Stimulated activated naive CD8-positive, alpha-beta T cell treated with anti-CD3 and anti-CD28 coated beads, Interleukin-15, Interleukin-2, amounts not matched to agents 100 ng/mL and 50 ng/mL, for 24 hours (primary cell): Measurements from ENCODE around the gene FAM163A.
"Not testable (repeated sequence)": the region's sequence is repeated elsewhere in the genome, so short reads cannot be mapped to it uniquely, and the experiment has no call there.

Source experiments
- H3K27ac Mint-ChIP-seq: one replicate; pipeline ENCODE4 v1.8.0; 2021; ENCODE audit warnings: mild to moderate bottlenecking, mixed read lengths
- H3K27me3 Mint-ChIP-seq: one replicate; pipeline ENCODE4 v1.8.0; 2021; ENCODE audit warnings: mixed read lengths
- H3K36me3 Mint-ChIP-seq: one replicate; pipeline ENCODE4 v1.8.0; 2021; ENCODE audit warnings: low read depth, mixed read lengths
- H3K4me1 Mint-ChIP-seq: one replicate; pipeline ENCODE4 v1.8.0; 2021; ENCODE audit warnings: low read depth, mixed read lengths
- H3K4me3 Mint-ChIP-seq: one replicate; pipeline ENCODE4 v1.8.0; 2021; ENCODE audit warnings: mild to moderate bottlenecking, mixed read lengths
- H3K9me3 Mint-ChIP-seq: one replicate; pipeline ENCODE4 v1.8.0; 2021; ENCODE audit warnings: mixed read lengths

FAM163A gene

DNA sequence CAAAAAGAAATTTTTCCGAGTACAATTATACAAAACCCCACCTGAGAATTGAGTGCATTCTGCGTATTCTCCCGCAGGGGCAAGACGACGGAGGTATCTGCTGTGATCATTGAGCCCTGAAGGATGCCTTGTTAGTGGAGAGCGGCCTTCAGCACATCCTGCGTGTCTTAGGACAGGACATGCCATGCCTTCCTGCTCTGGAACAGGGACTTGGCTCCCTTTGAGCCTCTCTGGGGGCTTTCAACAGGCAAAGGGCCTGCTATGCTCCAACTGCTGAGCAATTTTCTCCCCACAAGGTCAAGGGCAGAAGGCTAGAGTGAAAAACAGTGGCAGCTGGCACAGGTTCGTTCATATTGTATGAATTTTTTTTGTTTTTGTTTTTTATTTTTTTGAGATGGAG lies 82.1 kb downstream of the FAM163A start:
- Mint-ChIP-seq H3K27ac (no peak overlapping the region), H3K27me3 (no peaks in the 10 kb centered on the region), H3K4me1 (no peaks in the 10 kb centered on the region), H3K4me3 (no peak overlapping the region), H3K36me3 (no peaks in the 10 kb centered on the region), H3K9me3 (no peaks in the 10 kb centered on the region)

DNA sequence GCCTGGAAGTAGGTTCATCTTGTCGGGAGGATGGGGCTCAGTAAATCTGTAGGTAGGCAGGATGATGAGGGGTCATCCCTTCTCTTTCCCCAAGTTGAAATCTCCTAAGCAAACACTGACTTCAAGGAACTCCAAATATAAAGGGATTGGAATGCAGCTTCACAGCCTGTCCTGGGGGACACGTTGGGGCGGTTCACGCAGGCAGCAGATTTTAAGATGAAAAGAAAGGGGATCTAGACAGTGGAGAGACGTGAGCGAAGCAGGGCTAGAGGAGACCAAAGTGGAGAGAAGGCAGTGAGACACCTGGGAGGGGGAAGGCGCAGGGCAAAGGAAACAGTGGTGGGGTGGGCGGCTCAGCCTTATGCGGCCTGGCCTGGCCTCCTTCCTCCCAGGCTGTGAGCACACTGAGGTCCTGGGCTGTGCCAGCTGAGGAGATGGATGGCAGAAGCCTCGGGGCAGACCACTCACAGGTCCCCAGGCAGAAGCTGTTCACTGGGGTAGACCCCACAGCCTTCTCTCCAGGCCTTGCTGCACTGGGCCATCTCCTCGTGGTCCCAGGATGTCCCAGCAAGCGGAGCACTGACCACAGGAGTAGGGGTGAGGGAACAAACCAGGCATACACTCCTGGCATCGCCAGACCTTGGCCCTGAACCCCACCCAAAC lies 82.8 kb downstream of the FAM163A start:
- no peak overlapping the region for H3K4me3 Mint-ChIP-seq
- no peaks in the 10 kb centered on the region for H3K36me3 Mint-ChIP-seq
- H3K27me3 Mint-ChIP-seq, result no peaks in the 10 kb centered on the region

DNA sequence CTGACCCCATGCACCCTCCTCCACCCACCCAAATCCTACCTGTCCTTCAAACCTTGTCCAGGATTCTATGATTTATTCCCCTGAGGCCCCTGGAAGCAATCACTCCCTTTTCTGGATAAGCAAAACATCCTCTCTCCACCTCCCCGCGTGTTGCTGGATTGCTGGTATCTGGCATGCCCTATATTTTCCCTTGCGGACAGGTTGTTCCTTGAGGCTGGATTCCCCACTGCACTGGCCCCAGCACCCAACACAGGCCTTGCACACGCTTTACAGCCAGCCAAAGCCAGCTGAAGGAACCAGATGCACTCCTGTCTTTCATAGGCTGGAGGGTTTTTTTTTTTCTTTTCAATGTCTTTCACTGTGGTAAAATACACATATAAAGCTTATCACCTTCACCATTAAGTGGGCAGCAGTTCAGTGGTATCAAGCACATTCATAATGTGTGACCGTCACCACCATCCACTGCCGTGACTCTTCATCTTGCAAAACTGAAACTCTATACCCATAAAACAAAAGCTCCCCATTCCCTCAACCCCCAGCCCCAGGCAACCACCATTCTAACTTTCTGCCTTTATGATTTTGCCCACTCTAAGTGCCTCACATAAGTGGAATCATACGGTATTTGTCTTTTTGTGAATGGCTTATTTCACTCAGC lies 83.7 kb downstream of the FAM163A start:
- Mint-ChIP-seq H3K9me3 (no peaks in the 10 kb centered on the region), H3K36me3 (no peaks in the 10 kb centered on the region), H3K4me3 (no peak overlapping the region), H3K27ac (no peak overlapping the region), H3K27me3 (no peaks in the 10 kb centered on the region), H3K4me1 (peaks cover 9% of the 10 kb centered on the region)

More for the DNA sequence above, 82.8 kb downstream of the FAM163A start:
- H3K4me1 Mint-ChIP-seq, result peaks cover 1% of the 10 kb centered on the region
- no peaks in the 10 kb centered on the region for H3K9me3 Mint-ChIP-seq
- no peak overlapping the region for H3K27ac Mint-ChIP-seq

DNA sequence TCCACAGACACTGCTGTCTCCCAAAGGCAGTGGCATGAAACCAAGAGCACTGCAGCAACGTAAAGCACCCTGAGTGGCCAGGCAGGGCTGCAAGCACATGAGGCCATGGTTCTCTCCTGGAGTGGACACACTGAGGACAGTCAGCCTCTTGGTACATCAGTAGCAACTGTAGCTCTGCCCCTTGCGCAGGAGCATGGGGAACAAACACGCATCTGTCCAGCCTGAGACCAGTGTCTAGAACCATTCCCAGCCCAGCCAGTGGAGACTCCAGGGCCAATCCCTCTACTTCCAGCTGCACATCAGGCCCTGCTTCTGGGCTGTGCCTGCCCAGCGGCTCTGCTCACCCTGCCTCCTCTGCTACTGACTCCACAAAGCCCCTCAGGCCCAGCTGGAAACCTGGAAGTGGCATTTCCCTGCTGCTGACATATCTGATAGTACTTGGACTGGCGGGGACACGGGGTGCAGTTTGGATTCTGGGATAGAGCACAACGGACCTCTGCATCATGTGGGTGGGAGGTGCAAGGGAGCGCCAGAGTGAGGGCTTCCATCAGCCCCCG lies 85.5 kb downstream of the FAM163A start:
- peaks cover 17% of the 10 kb centered on the region for H3K4me1 Mint-ChIP-seq

DNA sequence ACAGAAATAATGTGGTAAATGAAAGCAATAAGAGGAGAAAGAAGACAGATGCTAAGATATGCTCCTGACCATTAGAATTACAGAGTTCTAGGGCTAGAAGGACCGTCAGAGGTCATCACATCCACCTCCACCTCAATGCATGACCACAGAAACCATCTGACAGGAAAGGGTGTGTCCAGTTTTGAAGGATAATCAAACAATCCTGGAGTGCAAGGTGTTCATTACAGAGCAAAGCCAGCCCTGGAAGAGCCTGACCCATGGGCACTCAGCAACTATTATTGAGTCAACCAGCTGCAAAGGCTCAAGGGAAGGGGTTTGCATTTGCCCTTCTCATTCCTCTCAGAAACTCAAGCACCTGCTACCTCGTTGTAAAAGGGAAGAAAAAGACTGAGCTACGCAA lies 88.1 kb downstream of the FAM163A start:
- Mint-ChIP-seq H3K27me3 (no peaks in the 10 kb centered on the region), H3K4me3 (no peak overlapping the region), H3K36me3 (peaks cover 6% of the 10 kb centered on the region), H3K27ac (no peak overlapping the region), H3K9me3 (no peaks in the 10 kb centered on the region), H3K4me1 (peaks cover 17% of the 10 kb centered on the region)

More for the DNA sequence above, 85.5 kb downstream of the FAM163A start:
- H3K36me3 Mint-ChIP-seq, result no peaks in the 10 kb centered on the region
- no peaks in the 10 kb centered on the region for H3K9me3 Mint-ChIP-seq
- no peaks in the 10 kb centered on the region for H3K27me3 Mint-ChIP-seq
- H3K27ac Mint-ChIP-seq, result no peak overlapping the region
- H3K4me3 Mint-ChIP-seq, result no peak overlapping the region

DNA sequence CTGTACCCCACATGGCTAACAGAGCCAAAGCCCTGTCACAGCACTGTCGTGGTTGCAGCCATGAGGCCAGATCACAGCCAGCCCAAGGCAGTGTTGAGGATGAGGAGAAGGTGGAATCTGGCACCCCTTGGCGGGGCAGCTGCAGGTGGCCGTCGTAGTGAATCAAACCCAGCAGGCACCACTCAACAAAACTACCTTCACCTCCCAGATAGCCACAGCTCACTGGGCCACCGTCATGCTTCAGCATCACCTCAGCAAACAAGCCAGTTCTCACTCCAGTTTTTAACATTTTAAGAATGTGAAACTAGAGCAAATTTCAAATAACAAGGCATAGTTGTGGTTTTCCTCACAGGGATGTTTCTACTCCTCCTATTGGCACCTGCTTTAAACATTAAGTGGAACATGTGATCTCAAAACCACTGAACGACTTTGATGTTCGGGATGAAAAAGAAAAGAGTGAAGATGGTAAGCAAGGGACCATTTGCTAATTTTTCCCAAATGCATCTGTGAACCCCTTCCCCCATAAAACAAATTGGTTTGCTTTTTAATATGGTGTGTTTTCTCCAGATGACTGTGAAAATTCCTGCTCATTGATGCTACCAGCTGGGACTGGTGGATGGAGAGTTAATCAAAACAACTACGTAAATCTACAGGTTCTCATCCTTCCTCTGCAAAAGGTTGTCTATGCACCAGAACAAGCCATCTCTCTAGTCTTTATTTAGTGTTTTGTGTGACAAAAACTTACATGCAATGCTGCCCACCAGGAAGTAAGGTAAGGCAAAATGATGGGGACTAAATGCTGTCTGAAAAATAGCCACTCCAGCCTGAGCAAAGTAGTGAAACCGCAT lies 89.0 kb downstream of the FAM163A start:
- Mint-ChIP-seq H3K4me3 (peak overlapping the region; percentile 25), H3K27ac (no peak overlapping the region), H3K9me3 (no peaks in the 10 kb centered on the region), H3K36me3 (peaks cover 8% of the 10 kb centered on the region), H3K27me3 (no peaks in the 10 kb centered on the region), H3K4me1 (peaks cover 17% of the 10 kb centered on the region)

DNA sequence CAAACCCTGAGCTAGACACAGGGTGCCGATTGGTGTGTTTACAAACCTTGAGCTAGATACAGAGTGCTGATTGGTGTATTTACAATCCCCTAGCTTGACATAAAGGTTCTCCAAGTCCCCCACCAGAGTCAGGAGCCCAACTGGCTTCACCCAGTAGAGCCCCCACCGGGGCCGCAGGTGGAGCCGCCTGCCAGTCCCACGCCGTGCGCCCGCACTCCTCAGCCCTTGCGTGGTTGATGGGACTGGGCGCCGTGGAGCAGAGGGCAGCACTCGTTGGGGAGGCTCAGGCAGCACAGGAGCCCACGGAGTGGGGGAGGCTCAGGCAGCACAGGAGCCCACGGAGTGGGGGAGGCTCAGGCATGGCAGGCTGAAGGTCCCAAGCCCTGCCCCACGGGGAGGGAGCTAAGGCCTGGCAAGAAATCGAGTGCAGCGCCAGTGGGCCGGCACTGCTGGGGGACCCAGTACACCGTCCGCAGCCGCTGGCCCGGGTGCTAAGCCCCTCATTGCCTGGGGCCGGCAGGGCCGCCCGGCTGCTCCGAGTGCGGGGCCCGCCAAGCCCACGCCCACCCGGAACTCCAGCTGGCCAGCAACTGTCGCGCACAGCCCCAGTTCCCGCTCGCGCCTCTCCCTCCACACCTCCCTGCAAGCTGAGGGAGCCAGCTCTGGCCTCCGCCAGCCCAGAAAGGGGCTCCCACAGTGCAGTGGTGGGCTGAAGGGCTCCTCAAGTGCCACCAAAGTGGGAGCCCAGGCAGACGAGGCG lies 93.8 kb downstream of the FAM163A start:
- not testable (repeated sequence) for H3K4me3 Mint-ChIP-seq

DNA sequence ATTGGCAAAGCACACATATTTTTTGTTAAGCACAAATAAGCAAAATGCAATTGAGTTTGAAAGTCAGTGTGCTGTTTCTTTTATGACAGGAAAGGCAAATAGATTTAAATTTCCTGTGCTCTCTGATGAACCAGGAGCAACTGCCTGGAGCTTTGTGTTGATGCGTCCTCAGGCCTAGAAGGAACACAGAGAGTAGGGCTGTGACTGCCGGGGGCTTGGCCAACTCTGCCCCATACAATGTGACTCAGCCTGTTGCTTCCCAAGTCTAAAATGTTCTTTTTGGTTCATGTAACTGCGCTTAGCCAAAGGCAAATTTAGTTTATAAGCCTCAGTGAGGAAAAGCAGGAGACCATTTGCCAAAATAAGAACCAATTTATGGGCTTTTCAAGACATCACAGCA lies 97.0 kb downstream of the FAM163A start:
- Mint-ChIP-seq H3K4me3 (no peak overlapping the region), H3K36me3 (peaks cover 30% of the 10 kb centered on the region), H3K27me3 (no peaks in the 10 kb centered on the region), H3K27ac (no peak overlapping the region), H3K9me3 (no peaks in the 10 kb centered on the region), H3K4me1 (no peaks in the 10 kb centered on the region)

More for the DNA sequence above, 93.8 kb downstream of the FAM163A start:
- H3K4me1 Mint-ChIP-seq, H3K9me3 Mint-ChIP-seq, H3K27me3 Mint-ChIP-seq, H3K27ac Mint-ChIP-seq: not testable (repeated sequence)
- H3K36me3 Mint-ChIP-seq, result peaks cover 17% of the 10 kb centered on the region

DNA sequence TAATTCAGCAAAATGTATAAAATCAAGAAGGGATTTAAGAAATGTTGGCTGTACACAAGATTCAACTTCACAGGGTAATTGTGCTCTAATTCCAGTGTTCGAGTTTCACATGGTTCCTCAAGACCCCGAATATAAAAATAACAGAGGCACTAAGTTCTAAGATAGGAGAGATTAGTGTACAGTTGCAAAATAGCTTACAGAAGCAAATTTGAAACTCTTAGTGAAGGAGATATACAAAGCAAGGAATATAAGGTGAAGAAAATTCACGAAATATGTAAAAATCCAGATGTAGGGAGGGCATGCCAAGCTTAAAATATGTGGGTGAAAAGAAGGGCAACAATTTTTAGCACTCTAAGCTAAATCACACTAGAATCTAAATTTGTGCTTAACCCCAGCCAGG lies 105.1 kb downstream of the FAM163A start:
- H3K27me3 Mint-ChIP-seq, result no peaks in the 10 kb centered on the region
- no peaks in the 10 kb centered on the region for H3K9me3 Mint-ChIP-seq
- H3K27ac Mint-ChIP-seq, result no peak overlapping the region
- no peaks in the 10 kb centered on the region for H3K4me1 Mint-ChIP-seq
- no peak overlapping the region for H3K4me3 Mint-ChIP-seq
- H3K36me3 Mint-ChIP-seq, result peaks cover 61% of the 10 kb centered on the region

DNA sequence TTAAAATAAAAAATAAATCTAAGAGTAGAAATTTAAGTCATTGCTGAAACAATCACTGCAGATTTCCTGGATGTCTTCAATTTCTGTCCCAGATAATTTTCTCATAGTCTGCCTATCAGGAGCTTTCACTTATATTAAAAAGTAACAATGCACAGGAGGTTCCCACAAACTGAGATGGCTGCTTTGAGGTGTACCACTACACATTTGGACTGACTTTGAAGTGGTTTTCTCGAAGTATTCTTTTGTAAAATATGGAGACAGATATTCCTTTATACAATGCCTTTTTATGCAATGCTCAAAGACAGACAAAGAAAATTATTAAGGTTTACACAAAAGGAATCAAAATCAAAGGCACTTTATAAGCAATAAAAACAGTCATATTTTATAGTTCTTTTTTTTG lies 110.0 kb downstream of the FAM163A start:
- Mint-ChIP-seq H3K4me1 (no peaks in the 10 kb centered on the region), H3K9me3 (no peaks in the 10 kb centered on the region), H3K27ac (no peak overlapping the region), H3K27me3 (no peaks in the 10 kb centered on the region), H3K36me3 (peaks cover 60% of the 10 kb centered on the region), H3K4me3 (no peak overlapping the region)

DNA sequence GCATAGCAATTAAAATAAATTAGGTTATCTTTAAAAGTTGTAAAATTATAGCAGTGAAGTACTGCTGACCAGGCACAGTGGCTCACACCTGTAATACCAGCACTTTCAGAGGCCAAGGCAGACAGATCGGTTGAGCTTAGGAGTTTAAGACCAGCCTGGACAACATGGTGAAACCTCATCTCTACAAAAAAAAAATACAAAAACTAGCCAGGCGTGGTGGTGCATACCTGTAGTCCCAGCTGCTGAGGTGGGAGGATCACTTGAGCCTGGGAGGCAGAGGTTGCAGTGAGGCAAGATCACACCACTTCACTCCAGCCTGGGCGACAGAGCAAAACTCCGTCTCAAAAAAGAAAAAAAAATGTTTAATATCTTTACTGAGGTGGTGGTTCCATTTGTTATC lies 112.7 kb downstream of the FAM163A start:
- not testable (repeated sequence) for H3K27me3 Mint-ChIP-seq, H3K9me3 Mint-ChIP-seq, H3K4me1 Mint-ChIP-seq, H3K27ac Mint-ChIP-seq, H3K4me3 Mint-ChIP-seq
- H3K36me3 Mint-ChIP-seq, result peaks cover 57% of the 10 kb centered on the region

DNA sequence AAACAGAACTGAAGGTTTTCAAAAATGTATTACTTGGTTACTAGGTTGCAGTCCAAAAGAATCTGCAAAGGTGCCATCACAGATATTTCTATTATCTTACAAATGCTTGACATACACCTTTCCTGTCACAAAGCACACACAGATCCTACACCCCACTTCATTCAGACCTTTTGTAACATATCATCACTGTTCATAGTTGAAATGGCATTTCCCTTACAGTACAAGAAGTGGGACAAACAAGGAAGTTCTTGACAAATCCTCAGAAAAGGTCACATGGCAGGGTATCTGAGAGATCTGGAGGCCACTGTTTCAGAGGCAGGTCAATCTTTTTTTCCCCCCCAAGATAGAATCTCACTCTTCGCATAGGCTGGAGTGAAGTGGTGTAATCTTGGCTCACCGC lies 113.2 kb downstream of the FAM163A start:
- Mint-ChIP-seq H3K9me3 (no peaks in the 10 kb centered on the region), H3K36me3 (peaks cover 56% of the 10 kb centered on the region), H3K27me3 (no peaks in the 10 kb centered on the region), H3K27ac (no peak overlapping the region), H3K4me3 (no peak overlapping the region), H3K4me1 (no peaks in the 10 kb centered on the region)

DNA sequence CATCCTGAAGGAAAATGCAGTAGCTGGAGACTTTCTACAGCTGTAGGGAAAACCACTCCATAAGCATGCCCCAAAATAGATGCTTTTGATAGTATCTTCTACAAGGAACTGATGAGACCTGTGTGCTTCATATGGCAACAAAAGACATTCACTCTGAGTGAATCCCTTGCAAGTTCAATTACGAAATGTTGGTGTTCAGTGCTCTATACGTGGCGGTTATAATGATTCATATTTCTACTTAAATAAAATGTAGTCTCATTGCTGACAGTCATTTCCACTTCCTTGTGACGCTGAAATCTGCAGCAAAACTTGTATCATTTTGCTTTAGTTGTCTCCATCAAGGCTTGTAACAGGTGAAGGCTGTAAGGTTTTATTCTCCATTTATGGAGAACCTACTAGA lies 113.9 kb downstream of the FAM163A start:
- Mint-ChIP-seq H3K4me3 (no peak overlapping the region), H3K27ac (no peak overlapping the region)

DNA sequence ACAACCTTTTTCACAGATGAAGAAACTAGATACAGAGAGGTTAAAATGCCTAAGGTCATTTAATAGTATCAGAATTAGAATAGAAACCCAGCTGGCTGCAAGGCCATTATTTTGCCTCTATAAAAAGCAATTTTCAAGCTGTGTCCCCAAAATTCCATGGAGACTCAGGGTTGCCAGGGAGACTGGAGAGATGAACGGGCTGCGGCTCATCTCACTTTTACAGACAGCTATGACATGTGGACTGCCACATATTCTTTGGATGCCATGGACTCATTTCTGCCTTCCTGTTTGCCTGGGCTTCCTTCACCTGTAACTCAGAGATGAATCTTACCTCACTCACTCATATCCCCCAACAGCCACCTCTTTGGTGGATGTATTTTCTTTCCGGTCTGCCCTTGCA lies 117.6 kb downstream of the FAM163A start:
- Mint-ChIP-seq H3K27ac (no peak overlapping the region), H3K36me3 (peaks cover 60% of the 10 kb centered on the region)

More for the DNA sequence above, 113.9 kb downstream of the FAM163A start:
- Mint-ChIP-seq H3K9me3 (no peaks in the 10 kb centered on the region), H3K27me3 (no peaks in the 10 kb centered on the region), H3K4me1 (no peaks in the 10 kb centered on the region), H3K36me3 (peaks cover 52% of the 10 kb centered on the region)

More for the DNA sequence above, 117.6 kb downstream of the FAM163A start:
- Mint-ChIP-seq H3K4me1 (no peaks in the 10 kb centered on the region), H3K27me3 (no peaks in the 10 kb centered on the region), H3K9me3 (no peaks in the 10 kb centered on the region), H3K4me3 (no peak overlapping the region)
